Epithelial cell of esophagus (primary cell): ENCODE results near the gene NKAIN4.
A peak's percentile ranks its signal among the peaks of the same experiment; 100 is the strongest.
"Not testable (repeated sequence)": the region's sequence is repeated elsewhere in the genome, so short reads cannot be mapped to it uniquely, and the experiment has no call there.

Experiments
- DNase-seq: peaks from one replicate; pipeline ENCODE4 v3.0.0; 2010; ENCODE audit warnings: low read depth
- H3K4me3 ChIP-seq: 2 replicates; pipeline ENCODE4 v1.5.1; 2011; ENCODE audit warnings: mild to moderate bottlenecking, low read length, control low read depth
- CTCF ChIP-seq: IDR thresholded peaks from 2 replicates; pipeline ENCODE4 v1.5.1; 2011; ENCODE audit warnings: low read depth, mild to moderate bottlenecking, low read length, control low read depth, inconsistent platforms; ENCODE audit not compliant: insufficient read depth; ENCODE audit errors: missing control alignments

The NKAIN4 gene

GRCh38 chr20:63255931-63256704, 1.9 kb upstream of the NKAIN4 start:
- peak; percentile 95 for DNase-seq
- H3K4me3 ChIP-seq = peak overlapping the region; percentile 13

GRCh38 chr20:63254606-63255384, 532 bp upstream of the NKAIN4 start:
- H3K4me3 ChIP-seq = no peak overlapping the region
- no peak for DNase-seq
- no peak for TF ChIP-seq CTCF

More at GRCh38 chr20:63255931-63256704, 1.9 kb upstream of the NKAIN4 start:
- TF ChIP-seq CTCF = no peak

- no peak overlapping the region for H3K4me3 ChIP-seq
- peak; percentile 23 for DNase-seq
- no peak for TF ChIP-seq CTCF
Observed at GRCh38 chr20:63253438-63254231, 628 bp downstream of the NKAIN4 start.

- DNase-seq = no peak
- no peak for TF ChIP-seq CTCF
- H3K4me3 ChIP-seq = no peak overlapping the region
Observed at GRCh38 chr20:63253065-63253437, 1.2 kb downstream of the NKAIN4 start.

GRCh38 chr20:63252284-63252711, 2.0 kb downstream of the NKAIN4 start:
- no peak for TF ChIP-seq CTCF
- no peak for DNase-seq
- no peak overlapping the region for H3K4me3 ChIP-seq

GRCh38 chr20:63251350-63251749, 2.9 kb downstream of the NKAIN4 start:
- not testable (repeated sequence) for DNase-seq, H3K4me3 ChIP-seq

GRCh38 chr20:63249891-63250290, 4.4 kb downstream of the NKAIN4 start:
- TF ChIP-seq CTCF = no peak
- no peak for DNase-seq
- H3K4me3 ChIP-seq = no peak overlapping the region
